GM03348 (cell line): Measurements from ENCODE around the gene TENM4.

Experiments
- DNase-seq: peaks from one replicate; pipeline ENCODE4 v3.0.0; 2012; ENCODE audit warnings: low spot score

TENM4 gene

DNA sequence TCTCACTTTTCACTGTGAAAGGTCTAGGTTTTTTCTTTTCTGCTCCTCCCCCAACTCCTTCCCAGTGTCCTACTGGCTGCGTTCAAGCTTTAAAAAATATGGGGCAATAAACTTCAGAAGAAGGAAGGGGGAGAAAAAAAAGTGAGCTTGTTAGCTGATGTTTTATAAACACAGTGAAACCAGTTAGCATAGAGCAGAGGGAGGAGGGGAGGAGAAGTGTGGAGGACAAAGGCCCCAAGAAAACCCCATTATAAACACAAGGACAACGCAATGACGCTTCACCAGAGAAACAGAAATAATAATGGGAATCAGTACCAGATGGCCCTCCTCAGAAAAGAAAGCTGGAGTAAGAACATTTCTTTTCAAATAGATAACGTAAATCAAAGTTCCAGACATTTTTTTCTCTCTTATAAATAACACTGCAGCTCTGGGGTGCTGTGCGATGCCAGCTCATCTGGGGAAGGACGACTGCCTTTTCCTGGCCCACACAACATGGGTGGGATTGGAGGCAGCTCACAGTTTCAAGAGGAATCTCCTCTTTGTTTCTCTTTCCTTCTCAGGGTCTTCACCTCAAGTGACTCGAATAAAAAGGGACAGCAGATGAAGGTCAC is 630.8 kb downstream of the TENM4 start:
- no peak for DNase-seq

DNA sequence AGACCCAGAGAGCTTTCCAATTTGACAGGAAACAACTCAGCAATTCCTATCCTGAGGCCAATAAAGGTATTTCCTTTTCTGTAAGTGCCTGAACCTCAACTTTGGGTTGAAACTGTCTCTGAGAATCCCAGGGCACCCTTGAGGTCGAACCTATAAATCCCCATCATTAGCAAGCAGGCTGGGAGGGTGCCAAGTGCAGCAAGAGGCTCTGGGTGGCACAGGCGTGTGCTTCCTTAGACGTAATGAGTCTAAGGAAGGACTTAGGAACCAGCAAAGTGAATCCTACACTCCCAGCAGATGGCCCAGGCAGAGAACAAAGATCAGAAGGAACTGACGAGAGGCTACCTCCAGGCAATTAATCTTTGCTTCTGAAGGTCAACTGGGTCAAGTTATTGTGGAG is 631.9 kb downstream of the TENM4 start:
- DNase-seq = no peak

DNA sequence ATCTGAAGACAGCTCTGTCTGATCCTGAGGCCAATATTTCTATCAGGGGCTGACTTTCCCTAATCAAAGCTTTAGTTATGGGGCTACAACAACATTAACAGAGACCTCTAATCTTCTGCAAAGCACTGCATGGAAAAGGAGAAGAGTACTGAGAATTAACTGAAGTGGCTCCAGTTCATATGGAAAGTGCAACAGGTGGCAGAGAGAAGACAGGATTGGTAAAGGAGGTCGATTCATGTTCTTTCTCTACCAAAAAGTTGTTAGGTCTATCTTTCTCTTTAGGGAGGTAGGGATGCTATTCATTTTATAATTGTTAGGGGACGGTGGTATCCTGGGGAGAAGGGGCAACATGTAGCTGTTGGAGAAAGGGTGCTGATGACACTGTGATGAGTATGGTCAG is 633.5 kb downstream of the TENM4 start:
- DNase-seq = no peak

DNA sequence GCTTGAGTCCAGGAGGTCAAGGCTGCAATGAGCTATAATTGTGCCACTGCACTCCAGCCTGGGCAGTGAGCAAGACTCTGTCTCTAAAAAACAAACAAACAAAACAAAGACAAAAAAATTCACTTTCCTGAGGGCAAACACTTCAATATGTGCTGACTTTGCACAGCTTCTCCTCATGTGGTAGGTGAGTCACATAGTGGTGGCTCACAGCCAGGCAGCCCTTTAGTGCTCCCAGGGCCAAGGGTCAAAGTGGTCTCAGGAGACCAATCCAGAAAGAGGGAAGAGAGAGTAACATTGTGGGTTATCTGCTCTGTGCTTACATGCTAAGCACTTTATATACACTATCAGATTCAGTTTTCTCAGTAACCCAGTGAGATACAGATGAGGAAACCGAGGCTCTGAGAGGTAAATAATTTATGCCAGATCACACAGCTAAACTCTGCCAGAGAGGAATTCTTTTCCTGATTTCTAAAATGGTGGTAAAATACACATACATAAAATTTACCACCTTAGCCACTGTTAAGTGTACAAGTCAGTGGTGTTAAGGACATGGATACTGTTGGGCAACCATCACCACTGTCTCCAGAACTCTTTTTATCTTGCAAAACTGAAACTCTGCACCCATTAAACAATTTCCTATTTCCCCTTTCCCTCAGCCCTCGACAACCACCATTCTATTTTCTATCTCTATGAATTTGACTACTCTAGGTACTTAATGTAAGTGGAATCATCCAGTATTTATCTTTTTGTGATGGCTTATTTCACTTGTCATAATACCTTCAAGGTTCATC is 634.4 kb downstream of the TENM4 start:
- DNase-seq = no peak

GRCh38 chr11:78804991-78805390 is 635.8 kb downstream of the TENM4 start:
- no peak for DNase-seq

- DNase-seq = no peak
Measured at GRCh38 chr11:78803995-78804394, 636.8 kb downstream of the TENM4 start.

- peak; percentile 55 for DNase-seq
Measured at GRCh38 chr11:78802058-78802761, 638.6 kb downstream of the TENM4 start.

DNA sequence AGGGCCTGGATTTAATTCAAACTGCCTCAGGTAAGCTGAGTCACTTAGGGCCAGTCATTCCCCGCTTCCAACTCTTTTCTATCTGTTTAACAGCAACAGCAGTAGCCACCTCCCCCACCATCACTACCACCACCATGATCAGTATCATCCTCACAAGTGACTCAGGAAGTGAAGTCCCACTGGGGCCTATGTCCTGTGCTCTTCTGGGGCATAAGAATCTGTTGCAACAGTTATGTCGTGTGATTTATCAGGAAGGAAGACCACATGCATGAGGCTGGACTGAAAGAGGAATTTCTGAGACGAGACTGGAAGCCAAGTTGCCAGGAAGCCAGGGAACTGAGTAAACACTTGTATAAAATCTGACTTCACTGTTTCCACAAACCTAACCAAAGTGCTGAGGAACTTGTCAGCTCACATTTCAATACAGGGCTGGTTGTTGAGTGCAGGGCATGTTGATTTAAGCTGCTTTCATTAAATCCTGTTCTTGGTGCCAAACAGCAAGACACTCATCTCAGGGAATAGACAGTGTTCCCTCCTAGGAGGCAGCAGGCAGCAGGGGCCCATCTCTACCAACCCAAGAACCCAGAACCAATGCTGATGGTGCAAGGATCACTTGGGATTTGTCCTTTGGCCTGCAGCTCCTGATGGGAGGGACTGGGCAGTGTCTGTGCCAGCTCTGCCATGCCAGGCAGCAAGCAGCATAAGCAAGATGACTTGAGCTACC is 639.5 kb downstream of the TENM4 start:
- peak; percentile 79 for DNase-seq

- DNase-seq = no peak
Measured at GRCh38 chr11:78800756-78801155, 640.1 kb downstream of the TENM4 start.

DNA sequence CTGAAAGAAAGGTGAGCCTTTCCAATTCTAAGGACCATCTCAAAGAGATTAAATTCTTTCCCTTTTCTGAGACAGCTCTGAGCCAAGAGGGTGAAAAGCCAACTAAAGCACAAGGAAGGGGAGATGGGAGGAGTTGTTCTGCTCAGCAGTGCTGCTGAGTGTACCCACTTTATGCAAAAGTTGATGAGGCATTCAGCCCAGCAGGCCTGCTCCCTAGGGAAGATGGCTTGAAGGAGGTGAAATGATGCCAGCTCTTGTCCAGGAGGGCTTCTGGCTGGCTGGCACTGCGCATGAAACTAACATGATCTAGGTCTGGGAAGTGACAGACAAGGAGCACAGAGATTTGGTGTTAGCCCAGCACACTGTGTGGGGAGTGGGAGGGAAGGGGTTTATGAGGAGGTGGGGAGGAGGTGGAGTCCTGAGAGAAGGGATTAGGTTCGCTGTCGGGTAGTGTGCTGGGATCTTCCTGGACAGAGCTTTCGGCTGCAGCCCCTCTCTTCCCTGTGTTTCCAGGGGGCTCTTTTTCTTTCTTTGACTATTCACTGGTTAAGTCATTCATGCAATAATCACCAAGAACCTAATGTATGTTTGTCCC is 640.6 kb downstream of the TENM4 start:
- DNase-seq = no peak

DNA sequence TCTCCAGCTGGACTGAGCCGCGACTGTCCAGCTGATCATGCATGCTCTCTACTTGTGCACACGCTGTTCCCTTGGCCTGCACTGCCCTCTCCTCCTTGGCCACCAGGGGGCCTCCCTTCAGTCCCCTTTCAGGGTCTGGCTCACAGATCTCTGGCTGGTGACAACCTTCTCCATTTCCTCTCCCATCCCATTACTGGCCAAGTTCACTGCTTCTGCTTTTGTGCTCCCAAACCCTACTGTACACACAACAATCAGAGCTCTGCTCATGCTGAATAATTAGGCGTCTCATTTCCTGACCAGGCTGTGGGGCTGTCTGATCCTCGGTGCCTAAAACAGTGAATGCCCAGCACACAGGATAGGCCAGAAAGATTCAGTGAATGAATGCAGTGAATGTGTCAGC is 642.2 kb downstream of the TENM4 start:
- DNase-seq = peak; percentile 80

DNA sequence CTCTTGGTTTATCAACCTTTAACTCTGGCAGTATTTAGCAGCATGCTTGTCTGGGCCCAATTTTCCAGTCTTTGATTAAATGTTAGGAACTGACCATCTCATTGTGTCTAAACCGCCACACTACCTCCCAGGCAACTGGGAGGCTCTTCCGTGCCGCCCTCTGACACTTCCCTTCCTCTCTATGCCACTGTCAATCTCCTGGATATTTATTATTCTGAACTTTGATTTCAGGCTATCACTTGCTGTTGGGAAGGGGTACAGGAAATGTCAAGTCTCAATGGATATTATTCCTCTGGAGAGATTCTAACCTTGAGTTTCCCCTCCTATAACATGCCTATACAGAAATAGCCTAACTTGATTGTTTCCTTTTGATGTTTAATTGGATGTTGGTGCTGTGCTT is 643.3 kb downstream of the TENM4 start:
- no peak for DNase-seq

- peak; percentile 54 for DNase-seq
Measured at GRCh38 chr11:78796956-78797355, 643.9 kb downstream of the TENM4 start.

GRCh38 chr11:78795621-78796261 is 645.1 kb downstream of the TENM4 start:
- no peak for DNase-seq

DNA sequence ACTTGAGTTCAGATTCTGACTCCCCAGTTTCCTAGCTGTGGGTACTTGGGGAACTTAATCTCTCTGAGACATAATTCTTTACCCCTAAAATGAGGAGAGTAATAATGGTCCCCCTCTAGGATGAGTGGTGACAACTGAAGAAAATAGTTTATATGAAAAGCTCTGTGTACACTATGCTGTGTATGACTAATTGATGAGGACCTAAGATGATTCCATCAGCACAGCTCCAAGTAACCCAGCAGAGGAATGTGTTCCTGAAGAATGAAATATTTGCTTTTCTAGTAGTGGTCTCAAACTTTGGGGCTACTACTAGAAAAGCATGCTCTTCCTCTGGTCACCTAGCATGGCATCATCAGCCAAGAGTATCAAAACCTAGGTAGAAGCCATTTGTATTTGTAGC is 648.9 kb downstream of the TENM4 start:
- DNase-seq = no peak

DNA sequence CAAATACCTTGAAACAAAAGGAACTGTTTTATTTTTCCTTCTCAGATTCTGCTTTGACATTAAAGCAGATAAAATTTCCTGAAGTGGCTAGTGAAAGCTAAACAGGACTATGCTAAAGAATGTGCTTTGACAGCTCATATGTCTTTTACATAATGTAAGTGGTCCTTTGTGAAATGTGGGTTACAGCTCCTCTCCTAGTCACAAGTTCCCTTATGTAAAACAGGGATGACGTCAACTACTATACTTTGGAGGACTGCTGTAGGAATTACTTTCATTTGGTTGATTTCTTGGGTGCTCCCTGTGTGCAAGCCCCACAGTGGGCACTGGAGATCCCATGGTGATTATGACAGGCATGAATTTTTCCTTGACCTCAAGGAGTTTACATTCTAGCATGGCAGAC is 649.6 kb downstream of the TENM4 start:
- no peak for DNase-seq

GRCh38 chr11:78790784-78791183 is 650.0 kb downstream of the TENM4 start:
- DNase-seq = no peak

GRCh38 chr11:78789375-78789774 is 651.5 kb downstream of the TENM4 start:
- DNase-seq = no peak

DNA sequence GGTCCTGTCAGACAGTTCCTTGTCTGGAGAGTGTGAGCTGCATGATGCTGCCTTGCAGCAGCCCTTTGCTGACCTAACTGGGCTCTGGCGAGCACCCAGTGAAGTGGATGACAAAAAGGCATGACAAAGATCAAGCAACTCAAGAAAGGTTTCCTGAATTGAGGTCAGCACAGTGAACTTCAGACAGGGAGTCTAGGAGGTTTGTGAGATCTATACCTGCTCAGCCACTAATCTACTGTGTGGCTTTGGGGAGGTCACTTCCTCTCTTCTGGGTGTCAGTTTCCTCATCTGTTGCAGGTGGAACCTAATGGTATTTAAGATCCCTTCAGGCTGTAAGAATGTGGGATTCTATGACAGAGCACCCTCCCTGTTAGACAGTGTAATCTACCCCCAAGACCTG is 652.3 kb downstream of the TENM4 start:
- DNase-seq = no peak

GRCh38 chr11:78787696-78788095 is 653.1 kb downstream of the TENM4 start:
- no peak for DNase-seq

GRCh38 chr11:78786746-78787145 is 654.1 kb downstream of the TENM4 start:
- DNase-seq = no peak

GRCh38 chr11:78786086-78786485 is 654.7 kb downstream of the TENM4 start:
- DNase-seq = no peak
